Central memory CD4-positive, alpha-beta T cell (primary cell): ENCODE results near the gene SEMA3D.

Experiments used
- DNase-seq: peaks from one replicate; pipeline ENCODE4 v3.0.0; 2022
- total RNA-seq, 3 experiments: gene quantifications; one replicate each; lab custom pipeline; 2026; lab: John Stamatoyannopoulos, UW

SEMA3D gene
- 0 to 0.11 (median 0) reads per million in 3 experiments for total RNA-seq

GRCh38 chr7:85186521-85187241 lies at the start of gene SEMA3D:
SEMA3D (minus strand) TSS chr7:85187056; CDS start chr7:85121891, 65,165 bp downstream.
- DNase-seq = no peak

- no peak for DNase-seq
These were observed 47.9 kb upstream of the SEMA3D start for GRCh38 chr7:85234730-85235129.

GRCh38 chr7:85232068-85232467 lies 45.2 kb upstream of the SEMA3D start:
- no peak for DNase-seq

- no peak for DNase-seq
These were observed 43.8 kb upstream of the SEMA3D start for GRCh38 chr7:85230623-85231022.

GRCh38 chr7:85229544-85229943 lies 42.7 kb upstream of the SEMA3D start:
- DNase-seq = no peak

- DNase-seq = no peak
These were observed 39.7 kb upstream of the SEMA3D start for GRCh38 chr7:85226361-85227085.

- DNase-seq = no peak
These were observed 37.3 kb upstream of the SEMA3D start for GRCh38 chr7:85224171-85224570.

GRCh38 chr7:85222522-85222921 lies 35.7 kb upstream of the SEMA3D start:
- DNase-seq = no peak

- no peak for DNase-seq
These were observed 34.9 kb upstream of the SEMA3D start for GRCh38 chr7:85221796-85222195.

GRCh38 chr7:85220651-85221050 lies 33.8 kb upstream of the SEMA3D start:
- DNase-seq = no peak

GRCh38 chr7:85220023-85220422 lies 33.2 kb upstream of the SEMA3D start:
- no peak for DNase-seq

- no peak for DNase-seq
These were observed 30.2 kb upstream of the SEMA3D start for GRCh38 chr7:85217085-85217484.

GRCh38 chr7:85215098-85215497 lies 28.2 kb upstream of the SEMA3D start:
- DNase-seq = no peak

- DNase-seq = no peak
These were observed 26.6 kb upstream of the SEMA3D start for GRCh38 chr7:85213500-85213899.

GRCh38 chr7:85205754-85206153 lies 18.9 kb upstream of the SEMA3D start:
- no peak for DNase-seq

GRCh38 chr7:85204496-85204895 lies 17.6 kb upstream of the SEMA3D start:
- no peak for DNase-seq

GRCh38 chr7:85204061-85204460 lies 17.2 kb upstream of the SEMA3D start:
- no peak for DNase-seq

GRCh38 chr7:85201209-85201608 lies 14.4 kb upstream of the SEMA3D start:
- DNase-seq = no peak

- no peak for DNase-seq
These were observed 9.8 kb upstream of the SEMA3D start for GRCh38 chr7:85196696-85197095.

- DNase-seq = no peak
These were observed 4.5 kb upstream of the SEMA3D start for GRCh38 chr7:85191383-85191782.

GRCh38 chr7:85186083-85186520 lies 754 bp downstream of the SEMA3D start:
- DNase-seq = no peak

GRCh38 chr7:85185424-85186082 lies 1.3 kb downstream of the SEMA3D start:
- no peak for DNase-seq

- no peak for DNase-seq
These were observed 2.0 kb downstream of the SEMA3D start for GRCh38 chr7:85184599-85185423.
